Right lobe of liver (tissue), 6 donors: ENCODE measurements around the gene CASKIN1. TPM values are rescaled to one million over a fixed set of nuclear protein-coding genes. Genes with fewer than 3 reads are reported as not detected.
A peak's percentile ranks its signal among the peaks of the same experiment; 100 is the strongest.
"Not testable (repeated sequence)": the region's sequence is repeated elsewhere in the genome, so short reads cannot be mapped to it uniquely, and the experiment has no call there.

Experiments used
- ATAC-seq, 4 donors: fragments of 200-7000 bp; cut with Tn5 transposase; one replicate each; pipeline ENCODE4 v1.9.1; 2020; ENCODE audit warnings: mild to moderate bottlenecking in 4 of 4, moderate library complexity in 4 of 4
- DNase-seq, 3 donors: peaks; one replicate each; pipeline ENCODE4 v3.0.0-alpha.2; 2020
- H3K27ac ChIP-seq, 3 donors: fragments of 200-600 bp; one replicate each; pipeline ENCODE4 v1.8.0; 2022
- H3K27me3 ChIP-seq, 2 donors: fragments of 200-600 bp; one replicate each; pipeline ENCODE4 v1.8.0; 2022
- H3K36me3 ChIP-seq, 4 donors: fragments of 200-600 bp; sonication (generic) in 1 of 4; one replicate each; pipeline versions ENCODE4 v1.5.1 to v1.8.0; 2017 to 2022; ENCODE audit warnings: control low read depth in 1 of 4
- H3K4me1 ChIP-seq, 4 donors: fragments of 200-600 bp; sonication (generic) in 1 of 4; one replicate each; pipeline versions ENCODE4 v1.5.1 to v1.8.0; 2017 to 2022; ENCODE audit warnings: control low read depth in 1 of 4
- H3K4me3 ChIP-seq, 3 donors: fragments of 200-600 bp; one replicate each; pipeline ENCODE4 v1.8.0; 2022
- H3K9me3 ChIP-seq, 4 donors: fragments of 200-600 bp; sonication (generic) in 1 of 4; one replicate each; pipeline versions ENCODE4 v1.5.1 to v1.8.0; 2017 to 2022; ENCODE audit warnings: control low read depth in 1 of 4
- CTCF ChIP-seq, 4 donors: fragments of 200-600 bp in 3 of 4; fragments of 450-650 bp in 1 of 4; IDR thresholded peaks; one replicate each; pipeline versions ENCODE4 v1.5.1 to v1.8.0; 2016 to 2022; ENCODE audit warnings: antibody characterized with exemption in 4 of 4, mild to moderate bottlenecking in 2 of 4
- POLR2A ChIP-seq: fragments of 450-650 bp; IDR thresholded peaks from one replicate; pipeline ENCODE4 v1.6.1; 2017; ENCODE audit warnings: antibody characterized with exemption, mild to moderate bottlenecking
- WGBS: methylation state at CpG from one replicate; pipeline ENCODE4 v1.1.6; 2018; ENCODE audit warnings: low coverage, low lambda C conversion rate; ENCODE audit not compliant: insufficient coverage; ENCODE audit errors: missing lambda C conversion rate; 5-methylcytosine and 5-hydroxymethylcytosine counted together
- intact Hi-C, 2 donors: fragments of 100-400 bp; cut with DNase I; formaldehyde crosslinking; loops; one replicate each; pipeline versions ENCODE4 v1.11.2 to v1.14.1; 2022
- total RNA-seq, 6 experiments: library from RNA; depleted of rRNA in 2 of 6; stranded (reverse); fragments of >200 nt in 2 of 6; fragmentation: NEBNext Ultra II Directional in 3 of 6; extraction: Animal tissue kit (Norgen Biotek cat#: 25700) in 3 of 6; gene quantifications; one replicate each; pipeline versions ENCODE4 v1.1.0 to v1.2.4, GENCODE V29; 2016 to 2023
- donor health status: DM: no; HTN: yes; CAD: no.
- donor health status: DM: no; HTN: no; CAD: no.
- donor health status: DM: no; HTN: no; CAD: no.
- donor health status: DM: no; HTN: yes; CAD: no.
- donor health status: DM: no; HTN: yes; CAD: no.

The CASKIN1 gene
- total RNA-seq, 6 experiments from 2014 or later, result not detected

GRCh38 chr16:2243031-2243528 is 46.7 kb upstream of the CASKIN1 start:
- TF ChIP-seq CTCF (IDR thresholded peaks at IDR 0.05), result no peak
- TF ChIP-seq POLR2A, result no peak
- Histone ChIP-seq H3K27ac (no peak overlapping the region), H3K4me1 (no peaks in the 10 kb centered on the region), H3K36me3 (peaks cover 0 to 50% (median 18%) of the 10 kb centered on the region in 4 donors), H3K9me3 (no peaks in the 10 kb centered on the region), H3K4me3 (no peak overlapping the region), H3K27me3 (no peaks in the 10 kb centered on the region)
- no peak for DNase-seq
- ATAC-seq, result no peak
- WGBS, result no CpG with 5 or more reads among the region's 19 CpGs
- intact Hi-C loops, result no loop called here

GRCh38 chr16:2242598-2242997 is 46.2 kb upstream of the CASKIN1 start:
- ATAC-seq (no peak), DNase-seq (no peak)
- TF ChIP-seq CTCF (IDR thresholded peaks at IDR 0.05) (no peak), POLR2A (no peak)
- 83% methylated on average over 6 of the region's 11 CpGs for WGBS
- H3K4me1 ChIP-seq, result peaks cover 0 to 2% (median 0%) of the 10 kb centered on the region in 4 donors
- H3K27ac ChIP-seq, result no peak overlapping the region
- peaks cover 0 to 50% (median 18%) of the 10 kb centered on the region in 4 donors for H3K36me3 ChIP-seq
- H3K27me3 ChIP-seq, result no peaks in the 10 kb centered on the region
- intact Hi-C loops, result no loop called here
- H3K4me3 ChIP-seq, result no peak overlapping the region
- H3K9me3 ChIP-seq, result no peaks in the 10 kb centered on the region

- H3K27ac ChIP-seq, H3K9me3 ChIP-seq, H3K4me3 ChIP-seq, ATAC-seq, H3K27me3 ChIP-seq, DNase-seq, intact Hi-C loops: not testable (repeated sequence)
- Histone ChIP-seq H3K4me1 (peaks cover 0 to 17% (median 0%) of the 10 kb centered on the region in 4 donors), H3K36me3 (peaks cover 0 to 37% (median 19%) of the 10 kb centered on the region in 4 donors)
- WGBS, result 86% methylated on average over 5 of the region's 9 CpGs
These were observed 43.9 kb upstream of the CASKIN1 start for GRCh38 chr16:2240331-2240730.

- Histone ChIP-seq H3K9me3 (no peaks in the 10 kb centered on the region), H3K4me3 (no peak overlapping the region), H3K4me1 (peaks cover 0 to 17% (median 0%) of the 10 kb centered on the region in 4 donors), H3K27me3 (no peaks in the 10 kb centered on the region), H3K27ac (no peak overlapping the region), H3K36me3 (peaks cover 0 to 37% (median 17%) of the 10 kb centered on the region in 4 donors)
- intact Hi-C loops, result no loop called here
- TF ChIP-seq POLR2A, result no peak
- TF ChIP-seq CTCF (IDR thresholded peaks at IDR 0.05), result no peak
- 67% methylated on average over 1 of the region's 15 CpGs for WGBS
- DNase-seq (no peak), ATAC-seq (peak; percentile 13 to 33 (median 16))
These were observed 42.7 kb upstream of the CASKIN1 start for GRCh38 chr16:2238838-2239675.

GRCh38 chr16:2238150-2238837 is 41.9 kb upstream of the CASKIN1 start:
- TF ChIP-seq POLR2A (no peak), CTCF (IDR thresholded peaks at IDR 0.05) (no peak)
- no peak overlapping the region for H3K27ac ChIP-seq
- intact Hi-C loops, result no loop called here
- H3K4me1 ChIP-seq, result peaks cover 0 to 17% (median 0%) of the 10 kb centered on the region in 4 donors
- DNase-seq (no peak), ATAC-seq (peak; percentile 6 to 22 (median 10))
- H3K4me3 ChIP-seq, result no peak overlapping the region
- no peaks in the 10 kb centered on the region for H3K9me3 ChIP-seq
- WGBS, result 52% methylated on average over 5 of the region's 18 CpGs
- peaks cover 0 to 35% (median 13%) of the 10 kb centered on the region in 4 donors for H3K36me3 ChIP-seq
- H3K27me3 ChIP-seq, result no peaks in the 10 kb centered on the region
